HL-60/S4 treated with retinoic acid at 250 ng/mL for 4 days and 3 days (cell line): ENCODE data around the gene PARP11.
"Not testable (repeated sequence)": the region's sequence is repeated elsewhere in the genome, so short reads cannot be mapped to it uniquely, and the experiment has no call there.

Experiments
- in situ Hi-C: fragments of 300-500 bp; cut with MboI; formaldehyde crosslinking; loops from 2 replicates; pipeline ENCODE4 v1.7.0; 2022; ENCODE audit warnings: low sequenced_read_pairs

PARP11 gene

GRCh38 chr12:3884671-3885070 is 11.5 kb upstream of the PARP11 start:
- in situ Hi-C loops = loop anchor here (10.0 kb wide), 1 partner anchor 400 kb away; no protein-coding TSS in a partner anchor

- in situ Hi-C loops = loop anchor here (10.0 kb wide), 1 partner anchor 402 kb away; no protein-coding TSS in a partner anchor
Measured at GRCh38 chr12:3882896-3883564, 9.8 kb upstream of the PARP11 start.

- in situ Hi-C loops = loop anchor here (10.0 kb wide), 1 partner anchor 402 kb away; no protein-coding TSS in a partner anchor
Measured at GRCh38 chr12:3882406-3882805, 9.2 kb upstream of the PARP11 start.

- in situ Hi-C loops = loop anchor here (10.0 kb wide), 1 partner anchor 403 kb away; no protein-coding TSS in a partner anchor
Measured at GRCh38 chr12:3881281-3881950, 8.2 kb upstream of the PARP11 start.

GRCh38 chr12:3879846-3880245 is 6.6 kb upstream of the PARP11 start:
- in situ Hi-C loops = loop anchor here (10.0 kb wide), 1 partner anchor 405 kb away; no protein-coding TSS in a partner anchor

- in situ Hi-C loops = no loop called here
Measured at GRCh38 chr12:3871356-3871755, 1.8 kb downstream of the PARP11 start.

GRCh38 chr12:3869865-3870264 is 3.3 kb downstream of the PARP11 start:
- in situ Hi-C loops = no loop called here

- in situ Hi-C loops = no loop called here
Measured at GRCh38 chr12:3869433-3869832, 3.8 kb downstream of the PARP11 start.

GRCh38 chr12:3863756-3864155 is 9.4 kb downstream of the PARP11 start:
- in situ Hi-C loops = no loop called here

- in situ Hi-C loops = no loop called here
Measured at GRCh38 chr12:3842517-3842916, 30.7 kb downstream of the PARP11 start.

- in situ Hi-C loops = no loop called here
Measured at GRCh38 chr12:3841783-3842182, 31.4 kb downstream of the PARP11 start.

GRCh38 chr12:3840833-3841232 is 32.4 kb downstream of the PARP11 start:
- in situ Hi-C loops = not testable (repeated sequence)

GRCh38 chr12:3839745-3840144 is 33.5 kb downstream of the PARP11 start:
- in situ Hi-C loops = not testable (repeated sequence)

GRCh38 chr12:3838701-3839548 is 34.3 kb downstream of the PARP11 start:
- in situ Hi-C loops = not testable (repeated sequence)

- in situ Hi-C loops = no loop called here
Measured at GRCh38 chr12:3838076-3838475, 35.1 kb downstream of the PARP11 start.

- in situ Hi-C loops = no loop called here
Measured at GRCh38 chr12:3837049-3837448, 36.1 kb downstream of the PARP11 start.

- in situ Hi-C loops = no loop called here
Measured at GRCh38 chr12:3836641-3837040, 36.6 kb downstream of the PARP11 start.

GRCh38 chr12:3835914-3836313 is 37.3 kb downstream of the PARP11 start:
- in situ Hi-C loops = no loop called here

- in situ Hi-C loops = no loop called here
Measured at GRCh38 chr12:3834774-3835173, 38.4 kb downstream of the PARP11 start.

- in situ Hi-C loops = no loop called here
Measured at GRCh38 chr12:3833670-3834310, 39.4 kb downstream of the PARP11 start.

- in situ Hi-C loops = no loop called here
Measured at GRCh38 chr12:3832738-3833137, 40.5 kb downstream of the PARP11 start.
